SK-N-SH (cell line): Measurements from ENCODE around the gene TLCD4. TPM values are rescaled to one million over a fixed set of nuclear protein-coding genes. Genes with fewer than 3 reads are reported as not detected.

Experiments used
- CTCF ChIA-PET: fragments of 300-600, 350-600 bp; formaldehyde crosslinking; extraction: SDS; loops from one replicate; lab custom pipeline; 2021; lab: Yijun Ruan, JAX
- POLR2A ChIA-PET: fragments of 350-600 bp; sonication (Branson Sonifier 250); formaldehyde crosslinking; extraction: SDS; loops from one replicate; lab custom pipeline; 2020; ENCODE audit warnings: antibody characterized with exemption, inconsistent platforms; lab: Yijun Ruan, JAX
- DNase-seq: peaks from one replicate; pipeline ENCODE4 v3.0.0; 2012
- H2AFZ ChIP-seq: fragments of 200-600 bp; sonication (generic); 2 replicates; pipeline ENCODE4 v1.8.1; 2016; ENCODE audit warnings: antibody characterized with exemption, mild to moderate bottlenecking, low read depth
- H3F3A ChIP-seq: fragments of 200-600 bp; sonication (generic); replicated peaks from 2 replicates; pipeline ENCODE3; 2016; ENCODE audit warnings: antibody characterized with exemption, mild to moderate bottlenecking; ENCODE audit not compliant: insufficient read depth
- H3K27ac ChIP-seq, 2 experiments: fragments of 200-500 bp in 1 of 2; fragments of 200-600 bp in 1 of 2; sonication (Bioruptor generic) in 1 of 2; sonication (generic), shearing (Covaris generic) in 1 of 2; 2 replicates each; pipeline versions ENCODE4 v1.5.1 to v1.6.1; 2014 to 2016; ENCODE audit warnings: low read depth in 2 of 2, inconsistent platforms in 1 of 2, low read length in 1 of 2, mild to moderate bottlenecking in 1 of 2, mixed read lengths in 1 of 2
- H3K27me3 ChIP-seq: fragments of 200-600 bp; sonication (generic), shearing (Covaris generic); 2 replicates; pipeline ENCODE4 v1.6.1; 2016; ENCODE audit warnings: mixed run types; ENCODE audit not compliant: insufficient read depth
- H3K36me3 ChIP-seq, 2 experiments: fragments of 200-500 bp in 1 of 2; fragments of 200-600 bp in 1 of 2; sonication (Bioruptor generic) in 1 of 2; sonication (generic) in 1 of 2; replicated peaks in 1 of 2; 2 replicates each; pipeline versions ENCODE3 to v1.5.1; 2014 to 2016; ENCODE audit warnings: low read length in 1 of 2, mild to moderate bottlenecking in 1 of 2; ENCODE audit not compliant: insufficient read depth in 2 of 2, control insufficient read depth in 1 of 2
- H3K4me1 ChIP-seq, 2 experiments: fragments of 200-500 bp in 1 of 2; fragments of 200-600 bp in 1 of 2; sonication (Bioruptor generic) in 1 of 2; sonication (generic), shearing (Covaris generic) in 1 of 2; 2 replicates each; pipeline versions ENCODE4 v1.5.1 to v1.6.1; 2014 to 2016; ENCODE audit warnings: low read depth in 1 of 2, low read length in 1 of 2, mixed run types in 1 of 2; ENCODE audit not compliant: insufficient read depth in 2 of 2, control insufficient read depth in 1 of 2
- H3K4me2 ChIP-seq: fragments of 200-600 bp; sonication (generic), shearing (Covaris generic); 2 replicates; pipeline ENCODE4 v1.6.1; 2017; ENCODE audit warnings: mixed run types
- H3K4me3 ChIP-seq, 2 experiments: fragments of 200-500 bp in 1 of 2; fragments of 200-600 bp in 1 of 2; sonication (Bioruptor generic) in 1 of 2; sonication (generic), shearing (Covaris generic) in 1 of 2; 2 replicates each; pipeline versions ENCODE4 v1.5.1 to v1.8.1; 2014 to 2016; ENCODE audit warnings: low read depth in 2 of 2, inconsistent platforms in 1 of 2, low read length in 1 of 2, mild to moderate bottlenecking in 1 of 2, mixed read lengths in 1 of 2, moderate library complexity in 1 of 2
- H3K79me2 ChIP-seq: fragments of 200-600 bp; sonication (generic); 2 replicates; pipeline ENCODE4 v1.8.1; 2017; ENCODE audit warnings: mild to moderate bottlenecking; ENCODE audit not compliant: insufficient read depth
- H3K9ac ChIP-seq: fragments of 200-600 bp; sonication (generic); 2 replicates; pipeline ENCODE4 v1.6.1; 2017; ENCODE audit warnings: mixed run types
- H3K9me2 ChIP-seq: fragments of 200-600 bp; sonication (generic); 2 replicates; pipeline ENCODE4 v1.6.1; 2017; ENCODE audit warnings: mixed run types
- H3K9me3 ChIP-seq: fragments of 200-600 bp; sonication (generic); 2 replicates; pipeline ENCODE4 v1.6.1; 2017; ENCODE audit warnings: mixed run types, mild to moderate bottlenecking, moderate library complexity
- H4K20me1 ChIP-seq: fragments of 200-600 bp; sonication (generic); 2 replicates; pipeline ENCODE4 v1.6.1; 2017; ENCODE audit warnings: mild to moderate bottlenecking, mixed run types; ENCODE audit not compliant: insufficient read depth
- CHD2 ChIP-seq: fragments of 150-350 bp; IDR thresholded peaks from 2 replicates; pipeline ENCODE4 v1.6.1; 2018; ENCODE audit warnings: low read length; ENCODE audit not compliant: partially characterized antibody
- EP300 ChIP-seq, 2 experiments: IDR thresholded peaks; 2 replicates each; pipeline versions ENCODE4 v1.4.0 to v1.6.1; 2012; ENCODE audit warnings: borderline replicate concordance in 1 of 2, low read depth in 1 of 2, low read length in 1 of 2
- EZH2phosphoT487 ChIP-seq: fragments of 200-600 bp; sonication (generic); IDR thresholded peaks from 2 replicates; pipeline ENCODE4 v1.6.1; 2017; ENCODE audit warnings: low read depth, mixed run types, mild to moderate bottlenecking, antibody characterized with exemption, moderate library complexity, borderline replicate concordance
- GABPA ChIP-seq: IDR thresholded peaks from 2 replicates; pipeline ENCODE4 v1.4.0; 2012; ENCODE audit warnings: low read depth, mild to moderate bottlenecking
- MEF2A ChIP-seq: IDR thresholded peaks from 2 replicates; pipeline ENCODE4 v1.4.0; 2012; ENCODE audit warnings: low read depth, borderline replicate concordance
- NRF1 ChIP-seq: IDR thresholded peaks from 2 replicates; pipeline ENCODE4 v1.6.1; 2012; ENCODE audit warnings: low read depth, mild to moderate bottlenecking, low read length
- POLR2AphosphoS5 ChIP-seq: IDR thresholded peaks from 2 replicates; pipeline ENCODE4 v1.6.1; 2012; ENCODE audit warnings: low read depth, low read length
- RAD21 ChIP-seq: IDR thresholded peaks from 2 replicates; pipeline ENCODE4 v1.6.1; 2012; ENCODE audit warnings: mild to moderate bottlenecking, low read length
- RFX5 ChIP-seq: IDR thresholded peaks from 2 replicates; pipeline ENCODE4 v1.6.1; 2012; ENCODE audit warnings: mild to moderate bottlenecking, improper control_type of control experiment, low read length
- RXRA ChIP-seq: IDR thresholded peaks from 2 replicates; pipeline ENCODE4 v1.4.0; 2012; ENCODE audit warnings: low read depth, mild to moderate bottlenecking, borderline replicate concordance
- SIN3A ChIP-seq: IDR thresholded peaks from 2 replicates; pipeline ENCODE4 v1.6.1; 2012; ENCODE audit warnings: low read depth, mild to moderate bottlenecking, low read length, moderate library complexity, borderline replicate concordance
- SMC3 ChIP-seq: IDR thresholded peaks from 2 replicates; pipeline ENCODE4 v1.6.1; 2012; ENCODE audit warnings: low read depth, low read length, improper control_type of control experiment
- TAF1 ChIP-seq: IDR thresholded peaks from 2 replicates; pipeline ENCODE4 v1.6.1; 2012; ENCODE audit warnings: low read depth, mild to moderate bottlenecking, low read length, moderate library complexity, borderline replicate concordance
- TCF12 ChIP-seq: IDR thresholded peaks from 2 replicates; pipeline ENCODE4 v1.4.0; 2012
- TEAD4 ChIP-seq: IDR thresholded peaks from 2 replicates; pipeline ENCODE4 v1.4.0; 2012; ENCODE audit warnings: mild to moderate bottlenecking, borderline replicate concordance; ENCODE audit not compliant: insufficient read depth
- WGBS: methylation state at CpG from one replicate; pipeline ENCODE4 v1.1.6; 2017; ENCODE audit warnings: low lambda C conversion rate; 5-methylcytosine and 5-hydroxymethylcytosine counted together
- polyA plus RNA-seq, 3 experiments: library from polyadenylated mRNA; depleted of rRNA; stranded (reverse); fragments of >200 nt; gene quantifications; 2 replicates each; pipeline ENCODE4 v1.2.3, GENCODE V29; 2012
- TF ChIP-seq, protein P1 (sequence below): fragments of 200-600 bp; sonication (generic); IDR thresholded peaks from 2 replicates; pipeline ENCODE4 v1.6.1; 2017; ENCODE audit warnings: antibody characterized with exemption, mild to moderate bottlenecking, moderate library complexity
- TF ChIP-seq, protein P2 (sequence below): IDR thresholded peaks from 2 replicates; pipeline ENCODE4 v1.4.0; 2012; ENCODE audit warnings: low read depth, borderline replicate concordance
- TF ChIP-seq, protein P3 (sequence below): IDR thresholded peaks from 2 replicates; pipeline ENCODE4; 2012
- TF ChIP-seq, protein P4 (sequence below): IDR thresholded peaks from 2 replicates; pipeline ENCODE4 v1.4.0; 2012; ENCODE audit warnings: low read depth

TLCD4 gene
- polyA plus RNA-seq, 1 of the 3 experiments (the other 2 are of a cell fraction): 0.69 TPM

DNA sequence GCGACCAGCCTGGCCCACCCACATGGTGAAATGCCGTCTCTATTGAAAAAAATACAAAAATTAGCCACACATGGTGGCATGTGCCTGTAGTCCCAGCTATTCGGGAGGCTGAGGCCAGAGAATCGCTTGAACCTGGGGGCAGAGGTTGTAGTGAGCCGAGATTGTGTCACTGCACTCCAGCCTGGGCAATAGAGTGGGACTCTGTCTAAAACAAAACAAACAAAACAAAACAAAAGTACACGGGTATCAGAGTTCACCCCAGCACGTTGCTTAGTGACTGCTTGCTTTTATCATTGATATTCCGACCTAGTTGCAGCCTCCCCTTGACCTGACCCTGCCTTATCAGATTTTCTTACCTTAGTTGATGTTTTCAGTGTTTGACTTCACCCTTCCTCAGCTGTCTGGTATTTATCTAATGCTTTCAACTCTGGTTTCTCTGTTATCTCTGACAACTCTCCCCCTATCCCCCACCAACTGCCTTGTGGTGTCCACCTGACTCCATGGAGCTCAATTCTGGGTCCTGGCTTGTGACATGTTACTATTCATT is 5.1 kb downstream of the TLCD4 start:
- Histone ChIP-seq H3K36me3 (no peaks in the 10 kb centered on the region), H3K79me2 (no peaks in the 10 kb centered on the region), H3K4me2 (no peak overlapping the region), H3K9ac (no peak overlapping the region), H3K4me1 (peaks cover 0 to 3% of the 10 kb centered on the region in 2 experiments; a peak in 1 of 4 replicates), H3F3A (peaks cover 5% of the 10 kb centered on the region), H3K4me3 (no peak overlapping the region), H3K9me3 (no peaks in the 10 kb centered on the region), H3K9me2 (no peaks in the 10 kb centered on the region), H3K27ac (no peak overlapping the region), H4K20me1 (no peaks in the 10 kb centered on the region), H2AFZ (no peak overlapping the region), H3K27me3 (no peaks in the 10 kb centered on the region)
- 79% methylated on average over 8 of the region's 8 CpGs for WGBS
- TF ChIP-seq, protein P1, sequence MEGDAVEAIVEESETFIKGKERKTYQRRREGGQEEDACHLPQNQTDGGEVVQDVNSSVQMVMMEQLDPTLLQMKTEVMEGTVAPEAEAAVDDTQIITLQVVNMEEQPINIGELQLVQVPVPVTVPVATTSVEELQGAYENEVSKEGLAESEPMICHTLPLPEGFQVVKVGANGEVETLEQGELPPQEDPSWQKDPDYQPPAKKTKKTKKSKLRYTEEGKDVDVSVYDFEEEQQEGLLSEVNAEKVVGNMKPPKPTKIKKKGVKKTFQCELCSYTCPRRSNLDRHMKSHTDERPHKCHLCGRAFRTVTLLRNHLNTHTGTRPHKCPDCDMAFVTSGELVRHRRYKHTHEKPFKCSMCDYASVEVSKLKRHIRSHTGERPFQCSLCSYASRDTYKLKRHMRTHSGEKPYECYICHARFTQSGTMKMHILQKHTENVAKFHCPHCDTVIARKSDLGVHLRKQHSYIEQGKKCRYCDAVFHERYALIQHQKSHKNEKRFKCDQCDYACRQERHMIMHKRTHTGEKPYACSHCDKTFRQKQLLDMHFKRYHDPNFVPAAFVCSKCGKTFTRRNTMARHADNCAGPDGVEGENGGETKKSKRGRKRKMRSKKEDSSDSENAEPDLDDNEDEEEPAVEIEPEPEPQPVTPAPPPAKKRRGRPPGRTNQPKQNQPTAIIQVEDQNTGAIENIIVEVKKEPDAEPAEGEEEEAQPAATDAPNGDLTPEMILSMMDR: no peak
- ChIA-PET CTCF (no interaction called here), POLR2A (interaction anchor here (0.6 kb wide), 1 partner anchor 249 kb away, joined by 3 read pairs; no protein-coding TSS in a partner anchor)
- DNase-seq: no peak

DNA sequence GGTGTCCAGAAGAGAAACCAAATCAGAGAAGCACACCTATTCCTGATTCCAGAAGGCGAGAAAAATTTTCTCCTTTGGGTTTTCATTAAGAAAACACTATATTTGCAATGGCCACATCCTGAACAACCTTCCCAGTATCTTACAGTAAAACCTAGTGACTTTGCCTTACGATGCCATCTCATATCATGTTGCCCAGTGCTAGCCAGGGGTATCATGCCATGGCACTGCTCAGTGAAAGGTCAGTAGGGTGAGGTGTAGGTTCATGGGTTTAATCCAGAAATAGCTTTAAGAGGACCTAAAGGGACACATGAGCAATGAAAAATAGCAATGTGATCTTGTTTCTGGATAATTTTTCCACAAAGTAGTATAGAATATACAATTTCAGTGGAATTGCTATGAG is 7.2 kb downstream of the TLCD4 start:
- Histone ChIP-seq H4K20me1 (no peaks in the 10 kb centered on the region), H3K9me2 (no peaks in the 10 kb centered on the region), H3K9ac (no peak overlapping the region), H3K36me3 (no peaks in the 10 kb centered on the region), H3F3A (peaks cover under 1% of the 10 kb centered on the region), H2AFZ (no peak overlapping the region), H3K9me3 (no peaks in the 10 kb centered on the region), H3K27me3 (no peaks in the 10 kb centered on the region), H3K27ac (no peak overlapping the region), H3K4me1 (no peaks in the 10 kb centered on the region; a peak in 1 of 4 replicates), H3K4me3 (no peak overlapping the region), H3K79me2 (no peaks in the 10 kb centered on the region), H3K4me2 (no peak overlapping the region)
- ChIA-PET CTCF (interaction anchor here (0.7 to 2.0 kb wide), 2 partner anchors 8 to 322 kb away, joined by 3 to 6 read pairs; no protein-coding TSS in a partner anchor), POLR2A (no interaction called here)
- DNase-seq: no peak
- no peak for TF ChIP-seq EZH2phosphoT487
- no peak for TF ChIP-seq POLR2AphosphoS5
- no peak for TF ChIP-seq SMC3
- no peak for TF ChIP-seq GABPA
- no peak for TF ChIP-seq RXRA
- no peak for TF ChIP-seq RFX5
- TF ChIP-seq SIN3A: no peak
- TF ChIP-seq RAD21: no peak
- TF ChIP-seq CHD2: no peak
- no peak for TF ChIP-seq MEF2A
- TF ChIP-seq, protein P2, sequence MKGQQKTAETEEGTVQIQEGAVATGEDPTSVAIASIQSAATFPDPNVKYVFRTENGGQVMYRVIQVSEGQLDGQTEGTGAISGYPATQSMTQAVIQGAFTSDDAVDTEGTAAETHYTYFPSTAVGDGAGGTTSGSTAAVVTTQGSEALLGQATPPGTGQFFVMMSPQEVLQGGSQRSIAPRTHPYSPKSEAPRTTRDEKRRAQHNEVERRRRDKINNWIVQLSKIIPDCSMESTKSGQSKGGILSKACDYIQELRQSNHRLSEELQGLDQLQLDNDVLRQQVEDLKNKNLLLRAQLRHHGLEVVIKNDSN: no peak
- TF ChIP-seq, protein P3, sequence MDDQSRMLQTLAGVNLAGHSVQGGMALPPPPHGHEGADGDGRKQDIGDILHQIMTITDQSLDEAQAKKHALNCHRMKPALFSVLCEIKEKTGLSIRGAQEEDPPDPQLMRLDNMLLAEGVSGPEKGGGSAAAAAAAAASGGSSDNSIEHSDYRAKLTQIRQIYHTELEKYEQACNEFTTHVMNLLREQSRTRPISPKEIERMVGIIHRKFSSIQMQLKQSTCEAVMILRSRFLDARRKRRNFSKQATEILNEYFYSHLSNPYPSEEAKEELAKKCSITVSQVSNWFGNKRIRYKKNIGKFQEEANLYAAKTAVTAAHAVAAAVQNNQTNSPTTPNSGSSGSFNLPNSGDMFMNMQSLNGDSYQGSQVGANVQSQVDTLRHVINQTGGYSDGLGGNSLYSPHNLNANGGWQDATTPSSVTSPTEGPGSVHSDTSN: no peak
- no peak for TF ChIP-seq TCF12
- TF ChIP-seq TEAD4: no peak
- no peak for TF ChIP-seq EP300 (IDR thresholded peaks at IDR 0.05; ENCODE audit: borderline replicate concordance in 1 of 2, low read depth in 1 of 2, low read length in 1 of 2)
- no peak for TF ChIP-seq NRF1
- no peak for TF ChIP-seq TAF1
- TF ChIP-seq, protein P4, sequence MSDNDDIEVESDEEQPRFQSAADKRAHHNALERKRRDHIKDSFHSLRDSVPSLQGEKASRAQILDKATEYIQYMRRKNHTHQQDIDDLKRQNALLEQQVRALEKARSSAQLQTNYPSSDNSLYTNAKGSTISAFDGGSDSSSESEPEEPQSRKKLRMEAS: no peak
- WGBS: 92% methylated on average over 2 of the region's 2 CpGs
